ENCODE measurements around the gene FZD4.
"Not testable (repeated sequence)": the region's sequence is repeated elsewhere in the genome, so short reads cannot be mapped to it uniquely, and the experiment has no call there.

FZD4 gene

DNA sequence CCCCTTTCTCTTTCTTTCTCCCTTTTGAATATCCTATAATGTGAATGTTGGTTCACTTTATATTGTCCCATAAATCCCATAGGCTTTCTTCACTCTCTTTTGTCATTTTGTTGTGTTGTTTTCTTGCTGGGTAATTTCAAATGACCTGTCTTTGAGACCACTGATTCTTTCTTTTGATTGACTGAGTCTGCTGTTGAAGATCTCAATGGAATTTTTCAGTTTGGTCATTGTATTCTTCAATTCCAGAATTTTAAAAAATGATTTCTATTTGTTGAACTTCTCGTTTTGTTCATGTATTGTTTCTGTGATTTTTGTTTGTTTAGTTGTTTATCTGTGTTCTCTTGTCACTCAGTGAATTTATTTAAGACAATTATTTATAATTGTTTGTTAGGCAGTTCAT is 17.5 kb upstream of the FZD4 start:
- DNase-seq, result no peak

DNA sequence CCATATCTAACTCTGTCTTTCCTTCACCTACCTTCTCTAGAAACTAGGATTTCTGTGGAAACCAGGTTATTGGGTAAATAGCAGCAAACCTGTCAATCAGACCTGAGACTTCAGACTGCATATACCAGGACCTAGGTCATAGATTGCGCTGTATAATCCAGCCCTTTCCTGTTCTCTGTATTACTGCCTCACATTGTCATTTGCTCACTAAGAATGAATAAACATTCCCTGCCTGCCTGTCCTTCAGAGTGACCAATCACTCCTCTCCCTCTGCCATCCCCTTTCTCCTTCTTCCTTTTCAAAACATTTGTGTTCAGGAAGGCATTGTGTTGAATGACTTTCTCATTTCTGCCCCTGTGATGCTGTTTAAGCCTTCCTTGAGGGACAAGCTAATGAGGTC is 14.1 kb upstream of the FZD4 start:
- DNase-seq, result no peak

GRCh38 chr11:86967601-86968000 is 12.4 kb upstream of the FZD4 start:
- DNase-seq, result not testable (repeated sequence)

DNA sequence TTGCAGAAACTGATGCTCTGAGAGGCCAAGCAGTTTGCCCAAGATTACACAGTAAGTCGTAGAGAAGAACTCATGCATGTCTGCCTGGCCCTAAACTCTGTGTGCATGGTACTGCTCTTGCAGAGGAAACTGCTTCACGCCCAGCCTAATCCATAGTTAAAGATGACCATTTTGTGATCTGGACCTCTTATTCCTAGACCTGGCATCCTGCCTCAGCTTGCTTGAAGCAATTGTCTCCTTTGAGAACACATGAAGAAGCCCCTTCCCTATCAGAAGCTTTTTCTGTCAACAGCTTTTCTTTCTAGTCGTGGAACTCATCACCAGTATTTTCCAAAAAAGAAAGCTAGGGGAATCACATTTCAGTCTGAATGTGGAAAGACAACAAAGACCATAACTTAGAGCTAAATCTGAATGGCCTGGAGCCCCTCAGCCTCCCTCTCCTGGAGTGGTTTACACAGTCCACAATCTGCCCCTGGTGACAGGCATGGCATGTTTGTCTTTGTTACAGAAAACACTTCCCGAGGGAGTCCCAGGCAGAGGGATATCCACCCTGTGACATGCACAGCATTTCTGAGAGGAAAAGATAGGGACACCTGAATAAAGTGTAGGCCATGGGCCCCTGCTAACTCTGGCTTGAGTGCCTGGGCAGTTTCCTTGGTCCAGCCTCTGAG is 2.9 kb upstream of the FZD4 start:
- no peak for DNase-seq

GRCh38 chr11:86956905-86957195 is 1.7 kb upstream of the FZD4 start:
- DNase-seq, result no peak

DNA sequence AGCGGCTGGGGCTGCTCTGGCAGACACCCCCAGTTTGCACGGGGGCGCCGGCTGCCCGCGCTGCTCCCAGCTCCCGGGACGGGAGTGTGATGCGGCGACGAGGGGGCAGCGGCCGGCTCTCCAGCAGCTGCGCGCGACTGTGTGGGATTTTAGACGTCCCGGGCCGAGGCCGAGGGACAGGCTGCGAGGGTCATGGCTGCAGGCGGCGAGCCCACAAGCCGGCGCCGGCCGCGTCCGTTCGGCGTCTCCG is 159 bp downstream of the FZD4 start:
- DNase-seq, result no peak

- DNase-seq, result no peak
These were observed 705 bp downstream of the FZD4 start for GRCh38 chr11:86954269-86955110.

GRCh38 chr11:86952221-86952875 is 2.8 kb downstream of the FZD4 start:
- no peak for DNase-seq

GRCh38 chr11:86951706-86952105 is 3.5 kb downstream of the FZD4 start:
- no peak for DNase-seq

GRCh38 chr11:86950661-86950995 is 4.6 kb downstream of the FZD4 start:
- no peak for DNase-seq

DNA sequence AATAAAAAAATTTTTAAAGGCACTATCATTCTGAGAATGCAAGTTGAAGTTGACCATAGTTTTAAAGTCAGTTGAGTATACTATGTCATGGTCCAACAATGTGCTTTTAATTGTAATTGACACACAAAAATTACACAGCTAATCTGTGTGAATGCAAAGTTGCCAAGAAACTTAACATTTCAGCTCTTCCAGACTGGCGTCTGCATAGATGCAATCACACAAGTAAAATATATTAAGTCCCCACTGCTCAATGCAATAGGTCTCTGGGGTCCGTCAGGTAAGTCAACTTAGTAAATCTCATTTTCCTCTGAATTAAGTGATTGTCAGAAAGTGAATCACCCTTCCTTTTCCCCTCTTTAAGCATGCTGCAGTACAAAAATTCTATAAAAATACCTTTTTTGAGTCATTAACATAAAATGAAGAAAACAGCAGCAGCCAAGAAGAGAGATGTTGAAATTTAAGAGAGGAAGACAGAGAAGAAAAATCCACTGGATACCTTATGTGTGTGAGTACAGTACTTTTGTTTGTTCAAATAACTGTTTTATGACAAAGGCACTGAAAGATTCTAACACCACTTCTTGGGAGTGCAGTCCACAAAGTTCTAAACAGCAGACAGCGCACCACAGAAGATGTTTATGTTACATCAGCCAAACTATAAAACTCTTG is 5.1 kb downstream of the FZD4 start:
- no peak for DNase-seq

DNA sequence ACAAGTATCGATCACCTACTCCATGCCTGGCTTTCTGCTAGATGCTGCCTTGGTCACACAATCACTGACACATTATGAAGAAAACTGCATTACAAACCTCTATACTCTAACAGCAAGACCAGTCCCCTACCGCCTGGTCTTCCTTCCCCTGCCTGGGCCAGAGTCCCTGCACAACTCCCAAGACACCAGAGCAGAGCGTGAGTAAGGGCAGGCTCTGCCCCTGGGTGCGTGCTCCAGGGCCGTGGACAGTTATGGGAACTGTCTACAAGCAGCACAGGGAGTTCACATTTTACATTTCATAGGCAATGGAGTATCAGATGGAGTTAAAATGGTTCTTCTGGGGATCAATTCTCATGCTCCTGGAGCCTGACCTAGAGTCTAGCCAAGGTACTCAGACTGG is 6.5 kb downstream of the FZD4 start:
- no peak for DNase-seq

GRCh38 chr11:86947541-86947940 is 7.7 kb downstream of the FZD4 start:
- DNase-seq, result no peak

DNA sequence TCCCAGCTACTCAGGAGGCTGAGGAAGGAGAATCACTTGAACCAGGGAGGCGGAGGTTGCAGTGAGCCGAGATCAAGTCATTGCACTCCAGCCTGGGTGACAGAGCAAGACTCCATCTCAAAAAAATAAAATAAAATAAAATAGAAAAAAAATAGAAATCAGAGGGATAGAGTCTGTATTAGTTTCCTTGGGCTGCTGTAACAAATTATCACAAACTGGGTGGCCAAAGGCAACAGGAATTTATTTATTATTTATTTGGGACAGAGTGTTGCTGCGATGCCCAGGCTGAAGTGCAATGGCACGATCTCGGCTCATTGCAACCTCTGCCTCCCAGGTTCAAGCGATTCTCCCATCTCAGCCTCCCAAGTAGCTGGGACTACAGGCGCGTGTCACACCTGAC is 11.7 kb downstream of the FZD4 start:
- DNase-seq, result not testable (repeated sequence)

- DNase-seq, result no peak
These were observed 13.2 kb downstream of the FZD4 start for GRCh38 chr11:86941871-86942599.

GRCh38 chr11:86941077-86941870 is 13.9 kb downstream of the FZD4 start:
- no peak for DNase-seq

DNA sequence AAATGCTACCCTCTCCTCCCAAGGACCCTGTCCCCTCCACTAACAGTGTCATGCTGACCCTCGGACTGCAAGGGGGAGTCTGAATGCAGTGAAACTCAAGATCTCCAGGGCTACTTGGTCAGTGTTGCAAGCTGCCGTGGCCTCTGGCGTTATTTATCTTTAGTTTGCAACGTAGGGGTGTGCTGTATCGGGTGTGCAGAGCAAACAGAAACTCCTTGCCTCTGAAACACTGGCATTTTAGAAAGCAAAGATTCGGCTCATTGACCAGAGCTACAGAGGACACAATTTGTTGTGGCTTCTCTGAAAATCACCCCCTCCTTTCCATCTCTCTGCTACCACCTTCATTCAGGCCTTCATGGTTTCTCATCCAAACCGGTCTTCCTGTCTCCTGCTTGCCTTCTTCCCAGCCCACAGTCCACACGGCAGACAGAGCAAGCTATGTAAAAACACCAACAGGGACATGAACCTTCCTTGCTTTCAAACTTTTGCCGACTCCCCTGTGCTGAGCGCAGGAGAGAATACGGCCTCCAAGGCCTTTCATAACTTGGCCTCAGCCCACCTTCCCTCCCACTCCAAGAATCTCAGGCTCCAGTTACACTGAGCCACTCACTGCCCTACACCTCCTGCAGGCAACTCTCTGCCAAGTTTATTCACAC is 14.9 kb downstream of the FZD4 start:
- no peak for DNase-seq

DNA sequence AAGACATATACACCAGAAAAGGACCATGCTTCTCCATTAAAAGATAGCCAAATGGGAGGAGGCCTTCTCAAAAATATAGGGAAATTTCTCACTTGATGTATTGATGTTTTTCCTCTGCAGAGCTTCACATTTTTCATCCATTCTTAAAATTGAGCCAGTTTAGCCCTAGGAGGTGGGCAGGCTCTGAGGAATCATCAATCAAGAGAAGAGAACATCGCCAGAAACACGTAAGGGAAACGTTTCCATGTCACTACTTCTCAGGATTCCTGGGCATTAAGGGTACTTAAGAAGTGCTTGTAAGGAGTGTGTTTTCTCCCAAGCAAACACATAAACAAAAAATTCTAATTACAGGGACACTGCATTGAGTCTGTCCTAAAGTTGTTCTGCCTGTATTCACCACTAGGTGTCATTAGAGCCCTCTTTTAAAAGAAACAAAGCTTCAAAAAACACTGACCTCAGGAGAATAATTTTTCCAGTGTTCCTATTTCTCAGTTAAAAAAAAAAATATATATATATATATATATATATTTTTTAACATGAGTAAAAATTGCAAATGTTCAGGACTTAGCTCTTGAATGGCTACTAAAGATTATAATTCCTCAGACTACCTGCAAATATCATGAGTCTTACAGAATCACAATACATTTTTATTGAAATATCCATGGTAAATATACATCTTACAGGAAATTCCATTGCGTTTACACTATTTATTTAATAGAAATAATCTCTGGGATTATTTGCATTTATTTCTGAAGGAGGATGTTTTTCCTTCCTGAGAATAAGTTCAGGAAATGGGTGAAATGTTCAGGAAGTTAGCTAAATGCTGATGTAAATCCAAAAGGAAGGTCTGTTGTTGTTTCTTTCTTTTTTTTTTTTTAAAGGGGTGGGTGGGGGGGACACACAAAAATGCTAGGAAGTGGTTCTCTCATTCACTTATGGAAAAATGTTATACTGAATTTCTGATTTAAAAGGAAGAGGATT is 16.0 kb downstream of the FZD4 start:
- DNase-seq, result no peak

- DNase-seq, result no peak
These were observed 16.8 kb downstream of the FZD4 start for GRCh38 chr11:86938203-86938899.

- not testable (repeated sequence) for DNase-seq
These were observed 17.9 kb downstream of the FZD4 start for GRCh38 chr11:86937193-86937806.
